Heart left ventricle (tissue), 13 donors: Measurements from ENCODE around the gene SLC30A4.

ENCODE experiments used
- POLR2A ChIP-seq, 2 donors: fragments of 450-650 bp; IDR thresholded peaks; one replicate each; pipeline ENCODE4 v1.6.1; 2017; ENCODE audit warnings: antibody characterized with exemption in 2 of 2, mild to moderate bottlenecking in 2 of 2, moderate library complexity in 2 of 2
- TF ChIP-seq, protein P1 (sequence below), 12 donors: fragments of 200-600 bp; sonication (generic) in 4 of 12; IDR thresholded peaks; one replicate each; pipeline versions ENCODE4 v1.5.0 to v1.8.0; 2018 to 2022; ENCODE audit warnings: antibody characterized with exemption in 12 of 12, mild to moderate bottlenecking in 5 of 12
- donor health status: ischemic (EF 13 %, LVEDD 7.1; RV severe dilation, severe dysfunction).
- donor health status: DM: no; HTN: yes; CAD: no.
- donor health status: DM: no; HTN: no; CAD: no.
- donor health status: ischemic (EF 25% LVEDD 6.9; RV normal size, moderate dysfunction).
- donor health status: ischemic (EF 25% LVEDD 5.7; RV mildly dilated, moderate dysfunction).
- donor health status: ischemic (EF 35%, LVEDD 5.7; RV mildly dilated, moderate dysfunction).
- donor health status: nonischemic (EF 11% LVEDD 7.7; RV severe dilation, severe dysfunction).
- donor health status: DM: yes; HTN: yes; CAD: no.
- donor health status: PGD.
- donor health status: ischemic (EF 29% LVEDD 5.4; RV normal size, mild dysfunction).
- donor health status: nonischemic (EF 23%, LVEDD 6.1; RV moderate dilation, normal function).

DNA sequence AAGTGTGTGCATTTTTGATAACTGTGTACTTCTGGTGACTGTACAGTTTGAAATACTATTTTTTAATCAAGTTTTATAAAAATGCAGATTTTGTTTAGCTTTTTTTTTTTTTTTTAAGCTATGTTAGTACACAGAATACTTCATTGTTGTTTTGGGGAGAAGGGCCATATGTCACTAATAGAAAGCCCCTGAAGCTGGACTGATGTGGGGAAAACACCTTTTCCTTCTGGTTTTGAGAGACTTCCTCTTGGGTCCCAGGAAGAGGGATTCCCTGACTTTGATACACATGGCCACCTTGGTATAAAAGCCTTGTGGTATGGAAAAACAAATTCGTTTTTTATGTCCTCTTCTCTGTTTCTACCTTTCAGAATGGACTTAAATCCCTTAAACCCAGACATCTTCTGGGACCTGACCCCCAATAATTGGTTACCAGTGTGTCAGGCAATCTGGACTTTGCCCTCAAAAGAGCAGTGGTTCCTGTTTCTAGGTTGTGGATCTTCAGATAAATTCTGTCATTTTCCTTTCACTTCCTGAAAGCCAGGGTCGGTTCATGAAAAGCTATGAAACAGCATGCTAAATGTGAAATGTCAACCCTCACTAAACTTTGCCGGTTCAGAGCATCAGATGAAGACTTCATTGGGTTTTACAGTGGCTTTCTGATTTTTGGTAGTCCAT, 33.5 kb upstream of the SLC30A4 start:
- TF ChIP-seq, protein P1, sequence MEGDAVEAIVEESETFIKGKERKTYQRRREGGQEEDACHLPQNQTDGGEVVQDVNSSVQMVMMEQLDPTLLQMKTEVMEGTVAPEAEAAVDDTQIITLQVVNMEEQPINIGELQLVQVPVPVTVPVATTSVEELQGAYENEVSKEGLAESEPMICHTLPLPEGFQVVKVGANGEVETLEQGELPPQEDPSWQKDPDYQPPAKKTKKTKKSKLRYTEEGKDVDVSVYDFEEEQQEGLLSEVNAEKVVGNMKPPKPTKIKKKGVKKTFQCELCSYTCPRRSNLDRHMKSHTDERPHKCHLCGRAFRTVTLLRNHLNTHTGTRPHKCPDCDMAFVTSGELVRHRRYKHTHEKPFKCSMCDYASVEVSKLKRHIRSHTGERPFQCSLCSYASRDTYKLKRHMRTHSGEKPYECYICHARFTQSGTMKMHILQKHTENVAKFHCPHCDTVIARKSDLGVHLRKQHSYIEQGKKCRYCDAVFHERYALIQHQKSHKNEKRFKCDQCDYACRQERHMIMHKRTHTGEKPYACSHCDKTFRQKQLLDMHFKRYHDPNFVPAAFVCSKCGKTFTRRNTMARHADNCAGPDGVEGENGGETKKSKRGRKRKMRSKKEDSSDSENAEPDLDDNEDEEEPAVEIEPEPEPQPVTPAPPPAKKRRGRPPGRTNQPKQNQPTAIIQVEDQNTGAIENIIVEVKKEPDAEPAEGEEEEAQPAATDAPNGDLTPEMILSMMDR (IDR thresholded peaks at IDR 0.05): no peak
- TF ChIP-seq POLR2A (IDR thresholded peaks at IDR 0.05): no peak
